ENCODE data around the gene EVPL. TPM values are rescaled to one million over a fixed set of nuclear protein-coding genes. Genes with fewer than 3 reads are reported as not detected.
A peak's percentile ranks its signal among the peaks of the same experiment; 100 is the strongest.

Gene EVPL
- total and polyA plus RNA-seq, 2 of the 13 experiments (the other 11 are each of a cell fraction or from before 2014, with no cell fraction given), result 2.1 to 8.2 TPM

DNA sequence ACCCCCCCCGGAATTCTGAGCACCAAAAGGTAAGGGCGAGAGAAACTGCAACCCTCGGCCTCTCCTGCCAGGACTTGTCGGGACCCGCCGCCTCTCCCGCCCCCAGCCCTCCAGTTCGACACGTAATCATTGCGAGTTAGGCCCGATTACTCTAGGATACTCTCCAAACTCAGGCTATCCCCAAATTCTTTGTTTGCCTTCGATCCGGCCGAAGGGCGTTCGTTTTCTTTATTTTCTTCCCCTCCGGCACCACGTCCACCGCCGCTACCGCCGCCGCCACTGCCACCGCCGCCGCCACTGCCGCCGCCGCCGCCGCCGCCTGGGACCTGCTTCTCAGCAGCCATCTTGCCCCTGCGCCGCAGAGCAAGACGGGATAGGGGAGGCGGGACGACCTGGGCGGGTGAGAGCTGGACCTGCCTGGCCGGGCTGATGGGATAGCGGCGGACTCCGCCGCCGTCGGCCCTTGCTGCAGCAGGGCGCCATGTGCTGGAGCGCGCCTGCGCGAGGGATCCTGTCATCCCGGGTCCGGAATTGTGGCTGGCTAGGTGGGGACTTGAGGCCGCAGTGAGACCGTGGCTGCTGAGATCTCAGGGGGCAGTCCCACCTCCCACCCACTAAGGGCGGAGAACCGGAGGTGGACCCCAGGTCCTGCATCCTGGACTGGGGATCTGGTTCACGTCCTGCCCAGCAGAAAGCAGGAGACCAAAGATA, 45.2 kb upstream of the EVPL start, which contains the start of gene SRP68 (continued):
- TF ChIP-seq, protein P1, sequence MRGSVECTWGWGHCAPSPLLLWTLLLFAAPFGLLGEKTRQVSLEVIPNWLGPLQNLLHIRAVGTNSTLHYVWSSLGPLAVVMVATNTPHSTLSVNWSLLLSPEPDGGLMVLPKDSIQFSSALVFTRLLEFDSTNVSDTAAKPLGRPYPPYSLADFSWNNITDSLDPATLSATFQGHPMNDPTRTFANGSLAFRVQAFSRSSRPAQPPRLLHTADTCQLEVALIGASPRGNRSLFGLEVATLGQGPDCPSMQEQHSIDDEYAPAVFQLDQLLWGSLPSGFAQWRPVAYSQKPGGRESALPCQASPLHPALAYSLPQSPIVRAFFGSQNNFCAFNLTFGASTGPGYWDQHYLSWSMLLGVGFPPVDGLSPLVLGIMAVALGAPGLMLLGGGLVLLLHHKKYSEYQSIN (CRISPR knock-in tag; IDR thresholded peaks at IDR 0.05; ENCODE audit: borderline replicate concordance), result no peak
- peak; percentile 93 for TF ChIP-seq ZNF619 (CRISPR knock-in tag; IDR thresholded peaks at IDR 0.05)
- peak; percentile 92 for TF ChIP-seq XRCC5 (optimal IDR thresholded peaks at IDR 0.05; ENCODE audit: low read length)
- peak; percentile 93 for TF ChIP-seq ZNF879 (CRISPR knock-in tag; IDR thresholded peaks at IDR 0.05)
- TF ChIP-seq, protein P2, sequence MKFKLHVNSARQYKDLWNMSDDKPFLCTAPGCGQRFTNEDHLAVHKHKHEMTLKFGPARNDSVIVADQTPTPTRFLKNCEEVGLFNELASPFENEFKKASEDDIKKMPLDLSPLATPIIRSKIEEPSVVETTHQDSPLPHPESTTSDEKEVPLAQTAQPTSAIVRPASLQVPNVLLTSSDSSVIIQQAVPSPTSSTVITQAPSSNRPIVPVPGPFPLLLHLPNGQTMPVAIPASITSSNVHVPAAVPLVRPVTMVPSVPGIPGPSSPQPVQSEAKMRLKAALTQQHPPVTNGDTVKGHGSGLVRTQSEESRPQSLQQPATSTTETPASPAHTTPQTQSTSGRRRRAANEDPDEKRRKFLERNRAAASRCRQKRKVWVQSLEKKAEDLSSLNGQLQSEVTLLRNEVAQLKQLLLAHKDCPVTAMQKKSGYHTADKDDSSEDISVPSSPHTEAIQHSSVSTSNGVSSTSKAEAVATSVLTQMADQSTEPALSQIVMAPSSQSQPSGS (CRISPR knock-in tag; IDR thresholded peaks at IDR 0.05), result peak; percentile 70
- TF ChIP-seq THAP11 (CRISPR knock-in tag; IDR thresholded peaks at IDR 0.05), result peak; percentile 95
- TF ChIP-seq ZMYM2 (CRISPR knock-in tag; IDR thresholded peaks at IDR 0.05), result no peak
- TF ChIP-seq EED (CRISPR knock-in tag; IDR thresholded peaks at IDR 0.05), result peak; percentile 92
- peak; percentile 97 for TF ChIP-seq KDM4B (CRISPR knock-in tag; IDR thresholded peaks at IDR 0.05)
- TF ChIP-seq TCF7L2 (IDR thresholded peaks at IDR 0.05; ENCODE audit: low read depth, low read length), result no peak
- TF ChIP-seq HDAC2 (CRISPR knock-in tag; IDR thresholded peaks at IDR 0.05), result peak; percentile 87; the same call in 1 of the 2 replicates
- TF ChIP-seq ZNF615 (CRISPR knock-in tag; IDR thresholded peaks at IDR 0.05; ENCODE audit: borderline replicate concordance), result peak; percentile 71; the same call in 1 of the 2 replicates
- no peak for TF ChIP-seq SRF (IDR thresholded peaks at IDR 0.05; ENCODE audit: low read depth, low read length)
- TF ChIP-seq, protein P3, sequence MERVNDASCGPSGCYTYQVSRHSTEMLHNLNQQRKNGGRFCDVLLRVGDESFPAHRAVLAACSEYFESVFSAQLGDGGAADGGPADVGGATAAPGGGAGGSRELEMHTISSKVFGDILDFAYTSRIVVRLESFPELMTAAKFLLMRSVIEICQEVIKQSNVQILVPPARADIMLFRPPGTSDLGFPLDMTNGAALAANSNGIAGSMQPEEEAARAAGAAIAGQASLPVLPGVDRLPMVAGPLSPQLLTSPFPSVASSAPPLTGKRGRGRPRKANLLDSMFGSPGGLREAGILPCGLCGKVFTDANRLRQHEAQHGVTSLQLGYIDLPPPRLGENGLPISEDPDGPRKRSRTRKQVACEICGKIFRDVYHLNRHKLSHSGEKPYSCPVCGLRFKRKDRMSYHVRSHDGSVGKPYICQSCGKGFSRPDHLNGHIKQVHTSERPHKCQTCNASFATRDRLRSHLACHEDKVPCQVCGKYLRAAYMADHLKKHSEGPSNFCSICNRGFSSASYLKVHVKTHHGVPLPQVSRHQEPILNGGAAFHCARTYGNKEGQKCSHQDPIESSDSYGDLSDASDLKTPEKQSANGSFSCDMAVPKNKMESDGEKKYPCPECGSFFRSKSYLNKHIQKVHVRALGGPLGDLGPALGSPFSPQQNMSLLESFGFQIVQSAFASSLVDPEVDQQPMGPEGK (CRISPR knock-in tag; IDR thresholded peaks at IDR 0.05), result peak; percentile 66
- TF ChIP-seq ATRX (CRISPR knock-in tag; IDR thresholded peaks at IDR 0.05; ENCODE audit: borderline replicate concordance), result no peak
- TF ChIP-seq ZNF562 (CRISPR knock-in tag; IDR thresholded peaks at IDR 0.05; ENCODE audit: borderline replicate concordance), result no peak
- TF ChIP-seq, protein P4, sequence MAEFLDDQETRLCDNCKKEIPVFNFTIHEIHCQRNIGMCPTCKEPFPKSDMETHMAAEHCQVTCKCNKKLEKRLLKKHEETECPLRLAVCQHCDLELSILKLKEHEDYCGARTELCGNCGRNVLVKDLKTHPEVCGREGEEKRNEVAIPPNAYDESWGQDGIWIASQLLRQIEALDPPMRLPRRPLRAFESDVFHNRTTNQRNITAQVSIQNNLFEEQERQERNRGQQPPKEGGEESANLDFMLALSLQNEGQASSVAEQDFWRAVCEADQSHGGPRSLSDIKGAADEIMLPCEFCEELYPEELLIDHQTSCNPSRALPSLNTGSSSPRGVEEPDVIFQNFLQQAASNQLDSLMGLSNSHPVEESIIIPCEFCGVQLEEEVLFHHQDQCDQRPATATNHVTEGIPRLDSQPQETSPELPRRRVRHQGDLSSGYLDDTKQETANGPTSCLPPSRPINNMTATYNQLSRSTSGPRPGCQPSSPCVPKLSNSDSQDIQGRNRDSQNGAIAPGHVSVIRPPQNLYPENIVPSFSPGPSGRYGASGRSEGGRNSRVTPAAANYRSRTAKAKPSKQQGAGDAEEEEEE (CRISPR knock-in tag; IDR thresholded peaks at IDR 0.05; ENCODE audit: borderline replicate concordance), result no peak
- no peak; the same call in 1 of the 2 replicates for TF ChIP-seq HOXA5 (CRISPR knock-in tag; IDR thresholded peaks at IDR 0.05)
- peak; percentile 92 for TF ChIP-seq DNMT1 (CRISPR knock-in tag; IDR thresholded peaks at IDR 0.05)
- TF ChIP-seq ZFAT (CRISPR knock-in tag; conservative IDR thresholded peaks at IDR 0.05), result no peak
- no peak for TF ChIP-seq TP53 (CRISPR knock-in tag; conservative IDR thresholded peaks at IDR 0.05)
- TF ChIP-seq, protein P5, sequence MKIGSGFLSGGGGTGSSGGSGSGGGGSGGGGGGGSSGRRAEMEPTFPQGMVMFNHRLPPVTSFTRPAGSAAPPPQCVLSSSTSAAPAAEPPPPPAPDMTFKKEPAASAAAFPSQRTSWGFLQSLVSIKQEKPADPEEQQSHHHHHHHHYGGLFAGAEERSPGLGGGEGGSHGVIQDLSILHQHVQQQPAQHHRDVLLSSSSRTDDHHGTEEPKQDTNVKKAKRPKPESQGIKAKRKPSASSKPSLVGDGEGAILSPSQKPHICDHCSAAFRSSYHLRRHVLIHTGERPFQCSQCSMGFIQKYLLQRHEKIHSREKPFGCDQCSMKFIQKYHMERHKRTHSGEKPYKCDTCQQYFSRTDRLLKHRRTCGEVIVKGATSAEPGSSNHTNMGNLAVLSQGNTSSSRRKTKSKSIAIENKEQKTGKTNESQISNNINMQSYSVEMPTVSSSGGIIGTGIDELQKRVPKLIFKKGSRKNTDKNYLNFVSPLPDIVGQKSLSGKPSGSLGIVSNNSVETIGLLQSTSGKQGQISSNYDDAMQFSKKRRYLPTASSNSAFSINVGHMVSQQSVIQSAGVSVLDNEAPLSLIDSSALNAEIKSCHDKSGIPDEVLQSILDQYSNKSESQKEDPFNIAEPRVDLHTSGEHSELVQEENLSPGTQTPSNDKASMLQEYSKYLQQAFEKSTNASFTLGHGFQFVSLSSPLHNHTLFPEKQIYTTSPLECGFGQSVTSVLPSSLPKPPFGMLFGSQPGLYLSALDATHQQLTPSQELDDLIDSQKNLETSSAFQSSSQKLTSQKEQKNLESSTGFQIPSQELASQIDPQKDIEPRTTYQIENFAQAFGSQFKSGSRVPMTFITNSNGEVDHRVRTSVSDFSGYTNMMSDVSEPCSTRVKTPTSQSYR (CRISPR knock-in tag; IDR thresholded peaks at IDR 0.05; ENCODE audit: borderline replicate concordance), result peak; percentile 59; the same call in 1 of the 2 replicates

Measured in HepG2 (cell line).